GM20000 (cell line): ENCODE measurements around the gene LPCAT3.
A peak's percentile ranks its signal among the peaks of the same experiment; 100 is the strongest.

Experiments
- DNase-seq: peaks from one replicate; pipeline ENCODE4 v3.0.0; 2012; ENCODE audit warnings: low spot score
- CTCF ChIP-seq: IDR thresholded peaks from 2 replicates; pipeline ENCODE4 v1.5.1; 2012; ENCODE audit warnings: mild to moderate bottlenecking, control low read depth; ENCODE audit errors: extremely low read depth, missing control alignments

LPCAT3 gene

GRCh38 chr12:6962285-6963015 is 55.8 kb downstream of the LPCAT3 start:
- DNase-seq: no peak
- no peak for TF ChIP-seq CTCF

- peak; percentile 68 for DNase-seq
- TF ChIP-seq CTCF: peak; percentile 40
Observed at GRCh38 chr12:6961695-6962284, 56.5 kb downstream of the LPCAT3 start.

GRCh38 chr12:6961278-6961694 is 57.0 kb downstream of the LPCAT3 start:
- DNase-seq: peak; percentile 52
- TF ChIP-seq CTCF: no peak

GRCh38 chr12:6960593-6961277 is 57.5 kb downstream of the LPCAT3 start:
- DNase-seq: peak; percentile 62
- peak; percentile 67 for TF ChIP-seq CTCF

- TF ChIP-seq CTCF: no peak
- no peak for DNase-seq
Observed at GRCh38 chr12:6959805-6960592, 58.3 kb downstream of the LPCAT3 start.

- peak; percentile 78 for DNase-seq
Observed at GRCh38 chr12:6959058-6959804, 59.0 kb downstream of the LPCAT3 start.

More at GRCh38 chr12:6959058-6959804, 59.0 kb downstream of the LPCAT3 start:
- no peak for TF ChIP-seq CTCF
